ENCODE data around the gene SPRTN. TPM values are rescaled to one million over a fixed set of nuclear protein-coding genes. Genes with fewer than 3 reads are reported as not detected.

Gene SPRTN
- total and polyA plus RNA-seq, 2 donors from 2014 or later, result 5.3 to 8.9 TPM

GRCh38 chr1:231395998-231396390 lies 57.9 kb downstream of the SPRTN start:
- no peaks in the 10 kb centered on the region for H3K27me3 ChIP-seq (ENCODE audit: control insufficient read depth, insufficient read depth, low read length)
- H3K36me3 ChIP-seq (ENCODE audit: control insufficient read depth in 2 of 3, insufficient read depth in 3 of 3, low read length in 3 of 3), result no peaks in the 10 kb centered on the region
- peak overlapping the region; percentile 54 to 81 for H3K27ac ChIP-seq (ENCODE audit: low read depth in 2 of 2, low read length in 2 of 2)
- DNase-seq (no peak), FAIRE-seq (no peak)
- intact Hi-C loops (cut with DNase I), result no loop called here
- no peaks in the 10 kb centered on the region for H3K9me3 ChIP-seq (ENCODE audit: control insufficient read depth in 2 of 3, insufficient read depth in 1 of 3, low read length in 3 of 3)
- no peak overlapping the region for H3K9ac ChIP-seq (ENCODE audit: low read length in 3 of 3)
- H3K4me3 ChIP-seq (ENCODE audit: low read length in 3 of 3), result peak overlapping the region in 1 of 3 donors; percentile 7
- no peak for TF ChIP-seq CTCF (IDR thresholded peaks at IDR 0.05; ENCODE audit: borderline replicate concordance, extremely low read depth, insufficient read depth)
- peaks cover 4 to 21% (median 10%) of the 10 kb centered on the region in 3 donors for H3K4me1 ChIP-seq (ENCODE audit: control insufficient read depth in 2 of 3, insufficient read depth in 2 of 3, low read depth in 1 of 3, low read length in 3 of 3)

- no peak for FAIRE-seq
These were observed 58.5 kb downstream of the SPRTN start for GRCh38 chr1:231396643-231397042.

GRCh38 chr1:231397886-231398671 lies 60.0 kb downstream of the SPRTN start:
- Histone ChIP-seq H3K27ac (ENCODE audit: low read depth in 2 of 2, low read length in 2 of 2) (no peak overlapping the region), H3K9ac (ENCODE audit: low read length in 3 of 3) (no peak overlapping the region)
- TF ChIP-seq CTCF (IDR thresholded peaks at IDR 0.05; ENCODE audit: borderline replicate concordance, extremely low read depth, insufficient read depth), result no peak

More at GRCh38 chr1:231396643-231397042, 58.5 kb downstream of the SPRTN start:
- Histone ChIP-seq H3K27me3 (ENCODE audit: control insufficient read depth, insufficient read depth, low read length) (no peaks in the 10 kb centered on the region), H3K4me3 (ENCODE audit: low read length in 3 of 3) (no peak overlapping the region), H3K9ac (ENCODE audit: low read length in 3 of 3) (no peak overlapping the region), H3K27ac (ENCODE audit: low read depth in 2 of 2, low read length in 2 of 2) (peak overlapping the region in 1 of 2 donors; percentile 23), H3K36me3 (ENCODE audit: control insufficient read depth in 2 of 3, insufficient read depth in 3 of 3, low read length in 3 of 3) (no peaks in the 10 kb centered on the region), H3K4me1 (ENCODE audit: control insufficient read depth in 2 of 3, insufficient read depth in 2 of 3, low read depth in 1 of 3, low read length in 3 of 3) (peaks cover 4 to 21% (median 10%) of the 10 kb centered on the region in 3 donors), H3K9me3 (ENCODE audit: control insufficient read depth in 2 of 3, insufficient read depth in 1 of 3, low read length in 3 of 3) (no peaks in the 10 kb centered on the region)
- intact Hi-C loops (cut with DNase I), result no loop called here
- no peak for TF ChIP-seq CTCF (IDR thresholded peaks at IDR 0.05; ENCODE audit: borderline replicate concordance, extremely low read depth, insufficient read depth)
- no peak for DNase-seq

More at GRCh38 chr1:231397886-231398671, 60.0 kb downstream of the SPRTN start:
- FAIRE-seq, result no peak
- intact Hi-C loops (cut with DNase I), result no loop called here
- H3K27me3 ChIP-seq (ENCODE audit: control insufficient read depth, insufficient read depth, low read length), result no peaks in the 10 kb centered on the region
- no peaks in the 10 kb centered on the region for H3K9me3 ChIP-seq (ENCODE audit: control insufficient read depth in 2 of 3, insufficient read depth in 1 of 3, low read length in 3 of 3)
- no peak for DNase-seq
- H3K4me1 ChIP-seq (ENCODE audit: control insufficient read depth in 2 of 3, insufficient read depth in 2 of 3, low read depth in 1 of 3, low read length in 3 of 3), result peaks cover 4 to 17% (median 9%) of the 10 kb centered on the region in 3 donors
- no peak overlapping the region for H3K4me3 ChIP-seq (ENCODE audit: low read length in 3 of 3)
- H3K36me3 ChIP-seq (ENCODE audit: control insufficient read depth in 2 of 3, insufficient read depth in 3 of 3, low read length in 3 of 3), result no peaks in the 10 kb centered on the region

Measured in kidney (tissue), 14 donors.